22Rv1 (cell line): Measurements from ENCODE around the gene AQP1.

Experiments used
- H3K27ac ChIP-seq: fragments of 450-650 bp; 2 replicates; pipeline ENCODE4 v1.5.1; 2017
- ZFX ChIP-seq: fragments of 450-650 bp; IDR thresholded peaks from 2 replicates; pipeline ENCODE4 v1.6.1; 2017; ENCODE audit warnings: antibody characterized with exemption, borderline replicate concordance
- TF ChIP-seq, protein P1 (sequence below): fragments of 450-650 bp; IDR thresholded peaks from 2 replicates; pipeline ENCODE4 v1.5.1; 2017; ENCODE audit warnings: mild to moderate bottlenecking

AQP1 gene

GRCh38 chr7:30894009-30894408 is 17.6 kb upstream of the AQP1 start:
- TF ChIP-seq, protein P1, sequence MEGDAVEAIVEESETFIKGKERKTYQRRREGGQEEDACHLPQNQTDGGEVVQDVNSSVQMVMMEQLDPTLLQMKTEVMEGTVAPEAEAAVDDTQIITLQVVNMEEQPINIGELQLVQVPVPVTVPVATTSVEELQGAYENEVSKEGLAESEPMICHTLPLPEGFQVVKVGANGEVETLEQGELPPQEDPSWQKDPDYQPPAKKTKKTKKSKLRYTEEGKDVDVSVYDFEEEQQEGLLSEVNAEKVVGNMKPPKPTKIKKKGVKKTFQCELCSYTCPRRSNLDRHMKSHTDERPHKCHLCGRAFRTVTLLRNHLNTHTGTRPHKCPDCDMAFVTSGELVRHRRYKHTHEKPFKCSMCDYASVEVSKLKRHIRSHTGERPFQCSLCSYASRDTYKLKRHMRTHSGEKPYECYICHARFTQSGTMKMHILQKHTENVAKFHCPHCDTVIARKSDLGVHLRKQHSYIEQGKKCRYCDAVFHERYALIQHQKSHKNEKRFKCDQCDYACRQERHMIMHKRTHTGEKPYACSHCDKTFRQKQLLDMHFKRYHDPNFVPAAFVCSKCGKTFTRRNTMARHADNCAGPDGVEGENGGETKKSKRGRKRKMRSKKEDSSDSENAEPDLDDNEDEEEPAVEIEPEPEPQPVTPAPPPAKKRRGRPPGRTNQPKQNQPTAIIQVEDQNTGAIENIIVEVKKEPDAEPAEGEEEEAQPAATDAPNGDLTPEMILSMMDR = no peak
- TF ChIP-seq ZFX = no peak
- no peak overlapping the region for H3K27ac ChIP-seq

GRCh38 chr7:30894866-30895605 is 16.6 kb upstream of the AQP1 start:
- H3K27ac ChIP-seq = no peak overlapping the region
- TF ChIP-seq, protein P1 = no peak
- no peak for TF ChIP-seq ZFX

GRCh38 chr7:30896036-30896435 is 15.6 kb upstream of the AQP1 start:
- TF ChIP-seq ZFX = no peak
- TF ChIP-seq, protein P1 = no peak
- no peak overlapping the region for H3K27ac ChIP-seq

- H3K27ac ChIP-seq = no peak overlapping the region
- no peak for TF ChIP-seq ZFX
- TF ChIP-seq, protein P1 = no peak
These were observed 14.6 kb upstream of the AQP1 start for GRCh38 chr7:30896783-30897637.

DNA sequence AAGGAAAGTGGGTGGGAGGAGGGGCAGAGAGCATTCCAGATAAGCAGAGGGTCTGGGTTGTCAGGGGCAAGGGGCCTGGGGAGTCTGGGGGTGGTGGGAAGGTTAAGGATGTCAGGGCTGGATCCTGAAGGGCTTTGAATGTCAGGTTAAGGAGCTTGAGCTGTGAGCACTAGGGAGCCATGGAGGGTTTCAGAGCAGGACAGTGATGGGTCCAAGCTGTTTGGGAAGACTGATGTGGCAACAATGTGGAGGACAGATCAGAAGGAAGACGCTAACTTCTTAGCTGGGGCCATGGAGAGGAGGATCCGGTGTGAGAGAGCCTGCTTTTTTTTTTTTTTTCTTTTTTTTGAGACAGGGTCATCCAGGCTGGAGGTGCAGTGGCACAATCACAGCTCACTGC is 13.9 kb upstream of the AQP1 start:
- H3K27ac ChIP-seq = no peak overlapping the region
- TF ChIP-seq, protein P1 = no peak
- TF ChIP-seq ZFX = no peak

DNA sequence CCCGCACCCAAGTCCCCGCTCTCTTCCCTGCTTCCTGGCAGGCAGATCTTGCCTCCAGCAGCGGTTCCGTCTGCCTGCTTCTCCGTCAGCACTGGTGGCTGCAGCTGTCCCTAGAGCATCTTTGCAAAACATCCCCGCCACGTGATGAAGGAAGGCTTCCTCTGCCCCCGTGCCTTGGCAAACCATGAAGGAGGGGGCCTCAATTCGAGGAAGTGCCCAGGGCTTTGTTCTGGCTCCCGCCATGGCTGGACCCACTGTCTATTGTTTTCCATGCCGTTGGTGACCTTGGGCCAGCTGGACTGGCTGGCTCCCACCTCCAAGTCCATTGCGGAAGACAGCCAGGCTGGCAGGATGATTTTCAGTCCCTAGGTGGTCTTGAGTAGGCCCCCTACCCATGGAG is 13.2 kb upstream of the AQP1 start:
- TF ChIP-seq ZFX = no peak
- TF ChIP-seq, protein P1 = no peak
- H3K27ac ChIP-seq = no peak overlapping the region

- no peak overlapping the region for H3K27ac ChIP-seq
- TF ChIP-seq, protein P1 = no peak
- TF ChIP-seq ZFX = no peak
These were observed 12.6 kb upstream of the AQP1 start for GRCh38 chr7:30899066-30899465.
